Neutrophil (primary cell): Measurements from ENCODE around the gene NUP43.

Experiments used
- H3K27ac ChIP-seq: fragments of 200-600 bp; sonication (generic); 2 replicates; pipeline ENCODE4 v1.5.1; 2016; ENCODE audit warnings: mild to moderate bottlenecking, moderate library complexity
- H3K27me3 ChIP-seq: fragments of 200-600 bp; sonication (generic); 2 replicates; pipeline ENCODE4 v1.6.0; 2016; ENCODE audit warnings: mild to moderate bottlenecking
- H3K36me3 ChIP-seq: fragments of 200-600 bp; sonication (generic); 2 replicates; pipeline ENCODE4 v1.5.1; 2017
- H3K4me1 ChIP-seq, 2 experiments: fragments of 200-600 bp in 1 of 2; sonication (generic) in 1 of 2; 1 replicate in 1 of 2; 2 replicates in 1 of 2; pipeline versions ENCODE4 v1.5.1 to v1.6.1; 2013 to 2016; ENCODE audit warnings: low read depth in 1 of 2, low read length in 1 of 2, mild to moderate bottlenecking in 1 of 2, moderate library complexity in 1 of 2; ENCODE audit not compliant: control insufficient read depth in 1 of 2, insufficient read depth in 1 of 2
- H3K4me3 ChIP-seq, 2 experiments: fragments of 200-600 bp in 1 of 2; sonication (generic) in 1 of 2; 1 replicate in 1 of 2; 2 replicates in 1 of 2; pipeline ENCODE4 v1.5.1; 2013 to 2016; ENCODE audit warnings: low read depth in 1 of 2, low read length in 1 of 2, mild to moderate bottlenecking in 1 of 2, moderate library complexity in 1 of 2
- H3K9me3 ChIP-seq: fragments of 200-600 bp; sonication (generic); 2 replicates; pipeline ENCODE4 v1.5.1; 2016
- TF ChIP-seq, protein P1 (sequence below): fragments of 200-600 bp; sonication (generic); IDR thresholded peaks from 2 replicates; pipeline ENCODE4 v1.5.1; 2016; ENCODE audit warnings: antibody characterized with exemption

The NUP43 gene

DNA sequence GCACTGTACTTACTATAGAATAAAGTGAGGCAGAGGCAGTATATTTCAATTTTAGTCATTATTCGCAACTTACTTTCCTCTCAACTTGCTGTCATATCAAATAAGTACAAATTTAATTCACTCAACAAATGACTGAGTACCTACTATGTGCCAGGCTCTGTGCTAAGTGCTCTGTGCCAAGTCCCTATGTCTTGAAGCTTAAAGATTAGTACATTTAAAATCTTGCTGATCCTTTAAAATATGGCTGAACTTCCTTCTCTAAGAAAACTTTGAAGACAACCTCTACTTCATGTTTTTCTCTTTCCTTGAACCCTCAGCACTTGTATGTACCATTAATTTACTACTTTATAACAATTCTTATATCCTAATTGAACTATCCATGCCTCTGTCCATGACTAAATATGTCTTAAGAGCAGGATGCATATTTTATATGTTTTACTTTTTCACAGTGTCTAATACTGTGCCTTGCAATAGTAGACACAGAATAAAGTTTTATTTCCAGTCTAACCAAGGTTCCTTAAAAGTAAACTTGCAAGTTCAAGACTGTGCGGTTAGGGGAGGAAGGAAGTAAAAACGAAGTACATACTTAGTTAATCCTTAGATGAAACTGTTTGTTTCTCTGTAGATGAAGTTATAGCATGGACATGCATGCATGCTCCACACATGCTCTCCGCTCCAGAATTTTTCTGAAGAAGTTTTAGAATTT lies 18.4 kb downstream of the NUP43 start:
- TF ChIP-seq, protein P1, sequence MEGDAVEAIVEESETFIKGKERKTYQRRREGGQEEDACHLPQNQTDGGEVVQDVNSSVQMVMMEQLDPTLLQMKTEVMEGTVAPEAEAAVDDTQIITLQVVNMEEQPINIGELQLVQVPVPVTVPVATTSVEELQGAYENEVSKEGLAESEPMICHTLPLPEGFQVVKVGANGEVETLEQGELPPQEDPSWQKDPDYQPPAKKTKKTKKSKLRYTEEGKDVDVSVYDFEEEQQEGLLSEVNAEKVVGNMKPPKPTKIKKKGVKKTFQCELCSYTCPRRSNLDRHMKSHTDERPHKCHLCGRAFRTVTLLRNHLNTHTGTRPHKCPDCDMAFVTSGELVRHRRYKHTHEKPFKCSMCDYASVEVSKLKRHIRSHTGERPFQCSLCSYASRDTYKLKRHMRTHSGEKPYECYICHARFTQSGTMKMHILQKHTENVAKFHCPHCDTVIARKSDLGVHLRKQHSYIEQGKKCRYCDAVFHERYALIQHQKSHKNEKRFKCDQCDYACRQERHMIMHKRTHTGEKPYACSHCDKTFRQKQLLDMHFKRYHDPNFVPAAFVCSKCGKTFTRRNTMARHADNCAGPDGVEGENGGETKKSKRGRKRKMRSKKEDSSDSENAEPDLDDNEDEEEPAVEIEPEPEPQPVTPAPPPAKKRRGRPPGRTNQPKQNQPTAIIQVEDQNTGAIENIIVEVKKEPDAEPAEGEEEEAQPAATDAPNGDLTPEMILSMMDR = no peak
- Histone ChIP-seq H3K36me3 (no peaks in the 10 kb centered on the region), H3K27me3 (no peaks in the 10 kb centered on the region), H3K9me3 (no peaks in the 10 kb centered on the region), H3K4me1 (peaks cover 36 to 41% of the 10 kb centered on the region in 2 experiments), H3K4me3 (peak overlapping the region; percentile 39 to 48), H3K27ac (peak overlapping the region; percentile 86)

DNA sequence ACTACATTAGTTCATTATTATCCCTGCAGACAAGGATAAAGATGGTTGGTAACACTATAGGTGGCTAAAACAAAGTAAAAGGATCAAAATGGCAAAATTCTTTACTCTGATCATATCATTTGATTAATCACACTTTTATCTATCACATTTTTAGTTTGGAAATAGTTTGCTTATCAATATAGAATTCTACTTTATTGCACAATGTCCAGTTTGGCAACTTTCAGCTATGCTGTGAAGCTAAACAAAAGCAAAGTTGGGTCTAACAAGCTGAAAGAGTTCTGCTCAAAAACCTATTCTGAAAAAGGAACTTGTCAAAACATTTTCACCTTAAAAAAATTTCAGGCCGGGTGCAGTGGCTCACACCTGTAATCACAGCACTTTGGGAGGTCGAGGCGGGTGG lies 20.5 kb downstream of the NUP43 start:
- Histone ChIP-seq H3K9me3 (no peaks in the 10 kb centered on the region), H3K4me3 (no peak overlapping the region), H3K36me3 (no peaks in the 10 kb centered on the region), H3K4me1 (peaks cover 36 to 41% of the 10 kb centered on the region in 2 experiments), H3K27ac (no peak overlapping the region), H3K27me3 (no peaks in the 10 kb centered on the region)
- TF ChIP-seq, protein P1 = no peak

DNA sequence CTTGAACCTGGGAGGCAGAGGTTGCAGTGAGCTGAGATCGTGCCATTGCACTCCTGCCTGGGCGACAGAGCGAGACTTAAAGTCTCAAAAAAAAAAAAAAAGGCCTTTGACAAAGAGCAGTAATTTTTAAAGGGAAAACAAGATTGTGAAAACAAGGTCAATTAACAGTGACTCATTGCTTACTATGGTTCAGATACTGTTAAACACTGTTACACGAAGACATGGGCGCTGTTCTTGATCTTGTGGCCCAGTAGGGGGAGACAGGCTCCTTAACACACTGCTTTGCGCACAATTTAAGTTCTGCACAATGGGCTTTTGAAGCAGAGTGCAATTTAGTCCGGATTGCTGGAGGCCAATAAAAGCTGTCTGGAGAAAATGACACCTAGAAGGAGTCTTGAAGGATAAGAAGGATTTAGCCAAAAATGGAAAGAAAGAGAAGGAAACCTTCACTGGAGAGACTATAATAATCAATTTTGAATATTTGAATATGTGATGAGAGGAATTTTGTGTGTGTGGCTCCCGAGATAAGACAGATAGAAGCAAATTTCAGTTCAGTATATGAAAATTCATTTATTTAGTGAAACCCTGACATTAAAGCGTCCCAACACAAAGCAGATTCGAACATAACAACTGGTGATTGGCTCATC lies 22.4 kb downstream of the NUP43 start:
- Histone ChIP-seq H3K27me3 (no peaks in the 10 kb centered on the region), H3K9me3 (no peaks in the 10 kb centered on the region), H3K4me1 (peaks cover 21 to 25% of the 10 kb centered on the region in 2 experiments), H3K4me3 (no peak overlapping the region), H3K36me3 (no peaks in the 10 kb centered on the region), H3K27ac (no peak overlapping the region)
- TF ChIP-seq, protein P1 = peak; percentile 48

DNA sequence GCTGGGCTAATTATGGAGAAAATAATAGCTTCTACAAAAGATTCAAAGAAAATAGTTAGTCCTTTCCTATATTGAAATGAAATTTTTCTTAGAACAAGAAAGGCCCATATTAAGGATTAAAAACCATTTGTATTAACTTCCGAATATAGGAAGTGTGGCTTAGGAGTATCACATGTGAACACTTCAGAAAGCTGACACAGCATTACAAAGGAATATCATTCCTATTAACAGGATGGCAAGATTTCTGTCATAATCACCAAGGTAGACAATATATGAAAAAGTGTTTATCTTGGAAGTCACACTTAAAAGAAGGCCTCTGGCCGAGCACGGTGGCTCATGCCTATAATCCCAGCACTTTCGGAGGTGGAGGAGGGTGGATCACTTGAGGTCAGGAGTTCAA lies 23.1 kb downstream of the NUP43 start:
- H3K9me3 ChIP-seq = no peaks in the 10 kb centered on the region
- H3K4me1 ChIP-seq = peaks cover 20 to 24% of the 10 kb centered on the region in 2 experiments
- no peak overlapping the region for H3K27ac ChIP-seq
- TF ChIP-seq, protein P1 = no peak
- no peaks in the 10 kb centered on the region for H3K27me3 ChIP-seq
- H3K4me3 ChIP-seq = no peak overlapping the region
- H3K36me3 ChIP-seq = no peaks in the 10 kb centered on the region

DNA sequence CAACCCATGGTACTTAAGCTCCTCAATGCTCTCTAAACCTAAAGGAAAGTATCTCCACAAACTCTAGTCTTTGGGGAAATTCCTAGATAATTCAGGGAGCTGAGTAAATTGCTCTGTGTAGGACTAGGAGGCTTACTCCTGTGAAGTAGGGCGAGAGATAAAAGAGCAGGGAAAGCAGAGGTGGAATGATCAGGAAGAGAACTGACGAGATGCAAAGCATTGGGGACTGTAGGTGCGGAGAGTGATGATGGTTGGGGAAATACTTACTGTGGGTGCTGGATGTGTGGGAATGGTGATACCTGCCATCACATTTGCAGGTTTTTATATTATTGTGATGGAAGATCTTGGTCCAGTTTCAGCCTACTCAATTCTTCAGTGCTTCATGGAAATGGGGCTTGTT lies 26.8 kb downstream of the NUP43 start:
- Histone ChIP-seq H3K4me1 (peaks cover 29 to 30% of the 10 kb centered on the region in 2 experiments), H3K27ac (no peak overlapping the region), H3K4me3 (no peak overlapping the region)

More for the DNA sequence above, 26.8 kb downstream of the NUP43 start:
- H3K27me3 ChIP-seq = no peaks in the 10 kb centered on the region
- no peaks in the 10 kb centered on the region for H3K9me3 ChIP-seq
- TF ChIP-seq, protein P1 = no peak
- H3K36me3 ChIP-seq = no peaks in the 10 kb centered on the region
